ENCODE data around the gene GLB1L2.
"Not testable (repeated sequence)": the region's sequence is repeated elsewhere in the genome, so short reads cannot be mapped to it uniquely, and the experiment has no call there.

GLB1L2 gene

GRCh38 chr11:134331354-134332188, at the start of gene GLB1L2:
TSS of gene GLB1L2 (plus strand) at chr11:134331988. CDS start at chr11:134332062, 74 bp downstream.
- DNase-seq = peak; percentile 83

GRCh38 chr11:134282121-134283045, 49.4 kb upstream of the GLB1L2 start:
- no peak for DNase-seq

GRCh38 chr11:134283461-134284230, 48.1 kb upstream of the GLB1L2 start:
- DNase-seq = no peak

GRCh38 chr11:134284349-134284748, 47.4 kb upstream of the GLB1L2 start:
- DNase-seq = not testable (repeated sequence)

GRCh38 chr11:134287561-134287960, 44.2 kb upstream of the GLB1L2 start:
- no peak for DNase-seq

GRCh38 chr11:134288486-134288885, 43.3 kb upstream of the GLB1L2 start:
- DNase-seq = no peak

- no peak for DNase-seq
Measured at GRCh38 chr11:134289167-134289566, 42.6 kb upstream of the GLB1L2 start.

GRCh38 chr11:134289789-134290188, 42.0 kb upstream of the GLB1L2 start:
- no peak for DNase-seq

GRCh38 chr11:134290646-134291045, 41.1 kb upstream of the GLB1L2 start:
- DNase-seq = no peak

- no peak for DNase-seq
Measured at GRCh38 chr11:134291196-134291595, 40.6 kb upstream of the GLB1L2 start.

GRCh38 chr11:134292661-134293060, 39.1 kb upstream of the GLB1L2 start:
- DNase-seq = no peak

GRCh38 chr11:134293119-134294113, 38.4 kb upstream of the GLB1L2 start:
- no peak for DNase-seq

- DNase-seq = no peak
Measured at GRCh38 chr11:134294664-134295063, 37.1 kb upstream of the GLB1L2 start.

GRCh38 chr11:134312223-134312622, 19.6 kb upstream of the GLB1L2 start:
- DNase-seq = no peak

- DNase-seq = no peak
Measured at GRCh38 chr11:134312807-134313206, 19.0 kb upstream of the GLB1L2 start.

- no peak for DNase-seq
Measured at GRCh38 chr11:134313379-134313778, 18.4 kb upstream of the GLB1L2 start.

GRCh38 chr11:134313821-134314607, 17.8 kb upstream of the GLB1L2 start:
- no peak for DNase-seq

- DNase-seq = no peak
Measured at GRCh38 chr11:134317103-134317502, 14.7 kb upstream of the GLB1L2 start.

- not testable (repeated sequence) for DNase-seq
Measured at GRCh38 chr11:134321373-134321772, 10.4 kb upstream of the GLB1L2 start.

GRCh38 chr11:134322553-134322952, 9.2 kb upstream of the GLB1L2 start:
- DNase-seq = no peak

- no peak for DNase-seq
Measured at GRCh38 chr11:134328433-134328832, 3.4 kb upstream of the GLB1L2 start.

Data from NCI-H345 (cell line).